ENCODE results near the gene PLOD3. TPM values are rescaled to one million over a fixed set of nuclear protein-coding genes. Genes with fewer than 3 reads are reported as not detected.

Gene PLOD3
- polyA plus RNA-seq, 1 donor (not counting 4 experiments of a cell fraction or from before 2014, with no cell fraction given): 31.6 TPM

GRCh38 chr7:101237206-101238067, 20.1 kb upstream of the PLOD3 start, which contains the start of gene CLDN15:
Gene CLDN15, minus strand, starts transcription at chr7:101237802. Its CDS starts 221 bp downstream, at chr7:101237581.
- no peak for FAIRE-seq

GRCh38 chr7:101236292-101236835, 19.0 kb upstream of the PLOD3 start:
- no peaks in the 10 kb centered on the region for H3K27me3 ChIP-seq (ENCODE audit: control insufficient read depth, extremely low read depth, insufficient read depth, low read length)
- FAIRE-seq: no peak
- dilution Hi-C loops (cut with MboI; ENCODE audit: extremely low pct_ligation_motif_present, low sequenced_read_pairs): no loop called here
- peaks cover 11 to 25% of the 10 kb centered on the region in 2 experiments for H3K36me3 ChIP-seq (ENCODE audit: control insufficient read depth in 2 of 2, extremely low read depth in 1 of 2, insufficient read depth in 2 of 2, low read length in 2 of 2)
- H4K20me1 ChIP-seq (ENCODE audit: control insufficient read depth, extremely low read depth, insufficient read depth, low read length): no peaks in the 10 kb centered on the region
- no peak overlapping the region for H3K27ac ChIP-seq (ENCODE audit: control insufficient read depth, insufficient read depth, low read length)
- no peaks in the 10 kb centered on the region for H3K9me1 ChIP-seq (ENCODE audit: control insufficient read depth, extremely low read depth, insufficient read depth, low read length)
- no peak overlapping the region for H3K9ac ChIP-seq (ENCODE audit: control insufficient read depth, extremely low read depth, insufficient read depth, low read length)
- no peak for DNase-seq (ENCODE audit: low read depth, low spot score)
- H2AFZ ChIP-seq (ENCODE audit: control insufficient read depth, low read length): no peak overlapping the region
- TF ChIP-seq EZH2 (IDR thresholded peaks at IDR 0.05; ENCODE audit: low read length): no peak
- TF ChIP-seq CTCF (optimal IDR thresholded peaks at IDR 0.05 in 1 of 3, IDR thresholded peaks at IDR 0.05 in 1 of 3, conservative IDR thresholded peaks at IDR 0.05 in 1 of 3; ENCODE audit: extremely low read depth in 1 of 3, insufficient read depth in 2 of 3, low read length in 3 of 3): no peak
- no peak overlapping the region for H3K4me2 ChIP-seq (ENCODE audit: control insufficient read depth, extremely low read depth, insufficient read depth, low read depth, low read length)
- peaks cover 9% of the 10 kb centered on the region for H3K4me1 ChIP-seq (ENCODE audit: control insufficient read depth, extremely low read depth, insufficient read depth, low read length)
- no peaks in the 10 kb centered on the region for H3K9me3 ChIP-seq (ENCODE audit: control insufficient read depth, low read depth, low read length)
- H3K79me2 ChIP-seq (ENCODE audit: control insufficient read depth, insufficient read depth, low read length): peaks cover 7% of the 10 kb centered on the region
- H3K4me3 ChIP-seq (ENCODE audit: control insufficient read depth in 2 of 3, extremely low read depth in 1 of 3, insufficient read depth in 2 of 3, low read depth in 1 of 3, low read length in 3 of 3): no peak overlapping the region

More at GRCh38 chr7:101237206-101238067, 20.1 kb upstream of the PLOD3 start, which contains the start of gene CLDN15:
- Histone ChIP-seq H3K4me3 (ENCODE audit: control insufficient read depth in 2 of 3, extremely low read depth in 1 of 3, insufficient read depth in 2 of 3, low read depth in 1 of 3, low read length in 3 of 3) (no peak within 1 kb of the TSS), H2AFZ (ENCODE audit: control insufficient read depth, low read length) (no peak within 1 kb of the TSS), H3K79me2 (ENCODE audit: control insufficient read depth, insufficient read depth, low read length) (peaks cover 12% of the 10 kb centered on the region), H3K9ac (ENCODE audit: control insufficient read depth, extremely low read depth, insufficient read depth, low read length) (no peak within 1 kb of the TSS), H3K9me3 (ENCODE audit: control insufficient read depth, low read depth, low read length) (no peaks in the 10 kb centered on the region), H3K27ac (ENCODE audit: control insufficient read depth, insufficient read depth, low read length) (no peak within 1 kb of the TSS), H3K36me3 (ENCODE audit: control insufficient read depth in 2 of 2, extremely low read depth in 1 of 2, insufficient read depth in 2 of 2, low read length in 2 of 2) (peaks cover 11 to 24% of the 10 kb centered on the region in 2 experiments), H3K9me1 (ENCODE audit: control insufficient read depth, extremely low read depth, insufficient read depth, low read length) (no peaks in the 10 kb centered on the region), H3K4me2 (ENCODE audit: control insufficient read depth, extremely low read depth, insufficient read depth, low read depth, low read length) (no peak within 1 kb of the TSS), H3K27me3 (ENCODE audit: control insufficient read depth, extremely low read depth, insufficient read depth, low read length) (no peaks in the 10 kb centered on the region), H3K4me1 (ENCODE audit: control insufficient read depth, extremely low read depth, insufficient read depth, low read length) (peaks cover 10% of the 10 kb centered on the region), H4K20me1 (ENCODE audit: control insufficient read depth, extremely low read depth, insufficient read depth, low read length) (no peaks in the 10 kb centered on the region)
- no peak for TF ChIP-seq EZH2 (IDR thresholded peaks at IDR 0.05; ENCODE audit: low read length)
- no peak for TF ChIP-seq CTCF (optimal IDR thresholded peaks at IDR 0.05 in 1 of 3, IDR thresholded peaks at IDR 0.05 in 1 of 3, conservative IDR thresholded peaks at IDR 0.05 in 1 of 3; ENCODE audit: extremely low read depth in 1 of 3, insufficient read depth in 2 of 3, low read length in 3 of 3)
- dilution Hi-C loops (cut with MboI; ENCODE audit: extremely low pct_ligation_motif_present, low sequenced_read_pairs): no loop called here
- no peak for DNase-seq (ENCODE audit: low read depth, low spot score)

Measured in keratinocyte (primary cell).